ENCODE measurements around the gene PALLD.

PALLD gene

GRCh38 chr4:168600796-168601583 lies 104.1 kb downstream of the PALLD start:
- DNase-seq = no peak

GRCh38 chr4:168601899-168602298 lies 105.0 kb downstream of the PALLD start:
- no peak for DNase-seq

GRCh38 chr4:168604496-168605373 lies 107.9 kb downstream of the PALLD start:
- DNase-seq = no peak

GRCh38 chr4:168605411-168605810 lies 108.6 kb downstream of the PALLD start:
- DNase-seq = no peak

- DNase-seq = no peak
Measured at GRCh38 chr4:168607215-168607614, 110.4 kb downstream of the PALLD start.

DNA sequence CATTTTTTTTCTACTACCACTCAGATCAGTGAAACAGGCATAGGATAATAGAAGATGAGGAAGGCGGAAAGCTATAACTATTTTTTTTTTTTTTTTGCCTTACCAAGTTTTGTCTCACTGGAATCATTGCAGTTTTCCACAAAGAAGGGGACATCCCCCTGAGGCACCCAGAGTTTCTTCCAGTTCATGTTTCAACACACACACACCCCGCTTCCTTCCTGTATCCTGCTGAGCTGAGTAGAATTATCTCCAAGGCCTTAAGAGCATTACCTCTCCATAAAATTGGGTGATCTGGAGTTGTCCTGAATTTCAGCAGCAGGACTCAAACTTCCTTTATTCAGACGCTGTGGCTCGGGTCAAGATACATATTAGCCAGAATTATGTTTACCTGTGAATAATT lies 111.9 kb downstream of the PALLD start:
- no peak for DNase-seq

- DNase-seq = no peak
Measured at GRCh38 chr4:168609369-168609768, 112.5 kb downstream of the PALLD start.

GRCh38 chr4:168610911-168611530 lies 114.2 kb downstream of the PALLD start:
- DNase-seq = no peak

DNA sequence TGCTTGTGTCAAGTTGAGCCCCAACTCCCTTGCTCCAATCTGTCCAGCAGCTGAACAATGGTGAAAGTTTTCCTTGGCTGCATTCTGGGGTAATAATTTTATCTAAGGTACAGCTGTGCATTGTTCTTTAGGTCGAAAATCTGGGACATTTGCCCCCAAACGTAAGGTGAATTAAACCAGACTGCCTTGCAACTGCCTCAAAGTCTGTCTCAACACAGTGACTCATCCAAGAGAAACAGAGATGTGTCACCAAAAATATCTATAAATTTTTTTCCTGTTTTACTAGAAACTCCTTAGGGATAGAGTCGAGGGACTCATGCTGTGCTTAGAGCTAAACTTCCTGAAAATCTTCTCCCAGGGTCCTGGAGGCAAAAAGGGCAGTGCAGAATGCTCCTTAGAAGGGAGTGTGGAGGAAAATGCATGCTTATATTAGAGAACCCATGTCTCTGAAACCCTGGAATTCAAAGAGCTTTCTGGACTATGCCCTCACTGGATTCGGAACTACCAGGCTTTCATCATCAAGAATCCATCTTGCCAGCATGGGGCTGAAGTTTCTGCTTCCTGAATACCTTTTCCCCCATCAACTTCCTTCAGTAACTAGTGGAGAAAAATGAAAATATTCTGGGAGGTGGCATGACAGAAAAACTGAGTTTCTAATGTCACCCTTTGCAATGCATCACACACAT lies 115.7 kb downstream of the PALLD start:
- DNase-seq = no peak

DNA sequence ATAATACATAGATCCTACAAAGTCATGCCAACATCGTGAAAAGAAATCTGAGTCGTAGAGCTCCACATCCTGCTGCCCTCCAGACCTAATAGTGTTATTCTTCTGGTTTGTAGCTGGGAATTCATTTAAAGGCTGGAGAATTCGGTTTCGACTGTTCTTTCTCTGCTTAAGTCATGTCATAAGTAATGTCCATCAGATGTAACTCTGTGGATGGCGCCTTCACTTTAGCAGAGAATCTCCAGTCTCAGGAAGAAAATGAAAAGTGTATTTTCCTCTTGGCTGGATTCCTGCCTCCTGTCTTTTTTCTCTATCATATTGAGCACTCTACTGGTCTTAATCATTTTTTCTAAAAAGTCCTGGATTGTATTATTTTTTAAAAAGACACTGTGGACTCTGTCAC lies 117.0 kb downstream of the PALLD start:
- DNase-seq = no peak

- no peak for DNase-seq
Measured at GRCh38 chr4:168614281-168615057, 117.6 kb downstream of the PALLD start.

DNA sequence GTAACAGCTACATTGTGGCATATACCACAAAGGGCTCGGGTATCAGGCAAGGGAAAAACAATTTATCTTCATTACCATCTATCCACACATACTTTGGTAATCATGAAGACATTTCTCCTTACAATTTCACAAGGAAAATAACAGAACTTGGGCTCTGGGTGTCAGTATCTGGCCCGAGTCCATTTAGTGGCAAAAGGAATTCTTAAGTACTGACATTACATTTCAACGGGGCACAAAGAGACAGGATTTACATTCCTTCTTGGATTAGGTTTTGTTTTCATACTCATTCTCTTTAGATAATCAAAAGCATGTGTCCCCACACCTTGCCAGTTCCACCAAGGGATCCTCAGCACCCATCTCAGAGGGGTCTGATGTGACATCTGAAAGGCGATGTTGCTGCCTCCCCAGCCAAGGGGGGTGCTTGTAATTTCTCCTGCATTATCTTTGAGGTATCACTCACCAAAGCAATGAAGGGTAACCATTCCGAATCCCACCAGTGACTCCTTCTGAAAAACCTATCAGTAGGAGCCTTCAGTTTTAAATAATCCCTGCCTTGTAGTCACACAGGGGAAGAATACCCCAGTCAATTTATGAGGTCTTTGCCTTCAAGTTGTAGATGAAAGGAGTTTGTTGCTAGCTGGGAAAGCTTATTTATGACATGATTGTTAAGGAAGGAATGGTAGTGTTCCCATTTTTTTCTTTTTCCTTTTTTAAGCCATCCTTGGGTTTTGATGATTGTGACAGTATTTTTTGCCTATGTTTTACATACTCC lies 118.6 kb downstream of the PALLD start:
- no peak for DNase-seq

DNA sequence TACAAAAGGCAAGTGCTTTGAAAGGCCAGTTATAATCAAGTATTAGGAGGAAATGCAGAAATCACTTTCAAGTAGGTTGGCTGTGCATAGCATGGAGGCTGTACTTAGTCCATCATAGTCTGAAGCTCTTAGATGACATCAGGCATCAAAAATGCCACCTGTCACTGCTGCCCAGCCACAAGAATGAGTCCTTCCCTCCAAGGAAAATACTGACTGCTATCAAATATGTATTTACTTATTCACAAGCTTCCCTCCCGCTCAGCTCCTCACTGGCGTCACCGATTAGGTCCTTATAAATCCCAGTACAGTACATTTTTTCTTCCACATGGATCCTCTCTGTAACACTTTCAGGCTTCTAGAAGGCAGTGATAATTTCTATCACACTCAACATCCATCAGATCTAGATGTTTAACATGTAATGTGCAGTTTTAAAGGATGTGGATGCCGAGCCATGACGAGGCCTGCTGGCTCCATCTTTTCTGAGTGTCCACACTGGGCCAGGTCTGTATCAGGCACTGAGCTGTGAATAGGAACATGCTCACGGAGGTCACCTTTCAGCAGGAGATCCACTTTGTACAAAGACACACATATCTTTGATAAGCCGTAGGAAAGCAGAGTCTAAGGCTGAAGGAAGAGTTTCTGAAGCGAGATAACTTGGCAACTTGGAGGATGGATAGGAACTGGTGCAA lies 121.9 kb downstream of the PALLD start:
- no peak for DNase-seq

GRCh38 chr4:168619266-168619631 lies 122.4 kb downstream of the PALLD start:
- no peak for DNase-seq

DNA sequence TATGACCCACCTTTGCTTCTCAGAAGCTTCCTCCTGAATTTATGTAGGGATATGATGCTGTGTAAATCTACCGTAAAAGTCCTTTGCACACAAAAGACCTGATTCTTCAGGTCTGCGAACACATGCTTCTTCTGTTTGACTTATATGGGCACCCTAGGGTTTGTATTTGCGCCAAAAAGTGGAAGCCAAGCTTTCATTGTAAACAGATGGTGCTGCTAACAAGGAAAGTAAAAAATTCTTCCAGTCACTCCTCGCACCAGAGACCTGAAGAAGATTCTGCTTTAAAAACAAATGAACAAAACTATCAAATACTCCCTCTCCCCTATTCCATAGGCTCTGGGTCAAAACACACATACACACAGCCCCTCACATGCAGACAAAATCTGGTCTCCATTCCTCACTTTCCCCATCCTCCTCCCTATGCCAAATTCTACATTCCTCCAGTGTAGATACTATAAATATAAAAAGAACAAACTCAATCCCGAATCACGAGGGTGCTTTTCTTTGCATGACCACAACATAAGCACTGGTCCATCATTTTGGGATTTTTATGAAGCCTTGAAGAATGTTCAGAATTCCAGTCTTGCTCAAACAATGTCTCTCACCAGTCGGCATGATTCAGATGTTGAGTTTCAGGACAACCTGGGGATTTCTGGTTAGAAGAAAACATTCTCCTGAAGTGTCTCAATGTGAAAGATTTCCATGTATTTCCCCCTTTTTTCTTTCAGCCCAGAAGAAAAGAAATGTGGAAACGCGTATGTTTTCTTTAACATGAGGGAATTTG lies 125.1 kb downstream of the PALLD start:
- no peak for DNase-seq

- no peak for DNase-seq
Measured at GRCh38 chr4:168622600-168622999, 125.7 kb downstream of the PALLD start.

DNA sequence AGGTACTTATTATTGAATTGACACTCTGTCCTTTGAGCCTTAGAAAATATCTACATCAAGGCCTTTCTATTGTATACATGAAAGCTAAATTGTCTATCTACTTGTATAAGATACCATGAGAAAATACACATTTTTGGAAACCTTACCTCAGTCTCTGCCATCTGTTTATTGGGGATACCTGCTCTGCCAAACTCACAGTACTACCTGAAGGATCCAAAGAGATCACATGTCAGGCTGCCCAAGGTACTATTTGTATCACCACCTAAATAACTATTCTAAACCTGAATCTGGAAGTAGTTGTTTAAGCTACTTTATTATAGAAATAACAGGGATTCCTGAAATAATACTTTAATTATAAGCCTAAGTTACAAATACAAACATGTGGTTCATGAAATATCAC lies 126.2 kb downstream of the PALLD start:
- DNase-seq = no peak

DNA sequence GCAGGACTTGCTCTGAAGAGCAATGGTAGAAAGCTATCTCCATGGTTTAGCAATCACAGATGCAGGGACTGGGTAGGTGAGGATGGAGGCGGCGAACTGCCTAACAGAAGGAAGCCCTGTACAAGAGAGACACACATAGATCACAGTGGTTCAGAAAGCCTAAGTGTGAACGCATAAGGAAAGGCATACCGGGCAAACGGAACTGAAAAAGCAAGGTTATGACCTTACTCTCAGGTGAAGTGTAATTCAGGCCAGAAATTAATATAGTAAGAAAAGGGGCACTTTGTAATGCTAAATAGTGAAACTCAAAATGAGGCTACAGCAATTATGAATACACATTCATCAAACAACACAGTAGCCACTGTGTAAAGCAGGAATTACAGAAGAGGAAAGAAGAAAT lies 126.6 kb downstream of the PALLD start:
- DNase-seq = no peak

- no peak for DNase-seq
Measured at GRCh38 chr4:168628251-168628650, 131.4 kb downstream of the PALLD start.

DNA sequence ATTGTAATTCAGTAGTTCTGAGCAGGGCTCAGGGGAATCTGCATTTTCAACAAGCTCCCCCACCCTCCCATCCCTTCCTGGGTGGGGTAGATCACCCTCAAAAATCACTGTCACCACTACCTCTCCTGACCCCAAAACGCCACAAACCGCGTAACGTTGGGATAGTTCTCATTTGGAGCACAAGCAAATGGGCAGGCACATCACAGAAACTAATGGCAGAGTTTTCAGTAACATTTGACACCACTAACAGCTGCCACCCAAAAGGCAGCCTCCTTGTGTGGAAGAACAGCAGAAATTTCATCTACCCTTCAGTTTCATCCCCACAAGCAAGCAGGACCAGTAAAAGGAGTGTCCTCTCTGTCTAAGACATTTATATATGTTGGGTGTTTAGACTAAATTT lies 132.7 kb downstream of the PALLD start:
- DNase-seq = no peak
